Liver (tissue), 9 donors: ENCODE measurements around the gene SNF8. TPM values are rescaled to one million over a fixed set of nuclear protein-coding genes. Genes with fewer than 3 reads are reported as not detected.

ENCODE experiments used
- DNase-seq: peaks from one replicate; pipeline ENCODE4 v3.0.0-alpha.2; 2017; ENCODE audit warnings: low spot score
- H3K27ac ChIP-seq, 2 donors: one replicate each; pipeline ENCODE4 v1.7.0; 2013; ENCODE audit warnings: inconsistent platforms in 2 of 2, low read length in 2 of 2, control low read depth in 1 of 2, low read depth in 1 of 2, mild to moderate bottlenecking in 1 of 2
- H3K27me3 ChIP-seq, 4 donors: one replicate each; pipeline versions ENCODE4 v1.6.1 to v1.7.0; 2013; ENCODE audit warnings: low read length in 3 of 4, inconsistent platforms in 1 of 4, mild to moderate bottlenecking in 1 of 4, moderate library complexity in 1 of 4; ENCODE audit not compliant: control insufficient read depth in 4 of 4, insufficient read depth in 4 of 4
- H3K36me3 ChIP-seq, 4 donors: one replicate each; pipeline versions ENCODE4 v1.6.1 to v1.7.0; 2013; ENCODE audit warnings: low read length in 3 of 4, mild to moderate bottlenecking in 3 of 4, low read depth in 1 of 4, moderate library complexity in 1 of 4; ENCODE audit not compliant: control insufficient read depth in 4 of 4, insufficient read depth in 3 of 4
- H3K4me1 ChIP-seq, 4 donors: one replicate each; pipeline versions ENCODE4 v1.6.1 to v1.7.0; 2013; ENCODE audit warnings: low read length in 3 of 4, mild to moderate bottlenecking in 3 of 4, moderate library complexity in 1 of 4; ENCODE audit not compliant: control insufficient read depth in 4 of 4, insufficient read depth in 4 of 4
- H3K4me3 ChIP-seq, 3 donors: one replicate each; pipeline versions ENCODE4 v1.6.1 to v1.7.0; 2013; ENCODE audit warnings: low read length in 3 of 3, control low read depth in 1 of 3, low read depth in 1 of 3, mild to moderate bottlenecking in 1 of 3
- H3K9ac ChIP-seq, 2 donors: one replicate each; pipeline ENCODE4 v1.7.0; 2013; ENCODE audit warnings: low read length in 2 of 2, mild to moderate bottlenecking in 2 of 2, moderate library complexity in 2 of 2, control low read depth in 1 of 2, low read depth in 1 of 2
- H3K9me3 ChIP-seq, 4 donors: one replicate each; pipeline versions ENCODE4 v1.6.1 to v1.7.0; 2013; ENCODE audit warnings: low read length in 3 of 4; ENCODE audit not compliant: control insufficient read depth in 4 of 4
- ATF3 ChIP-seq: IDR thresholded peaks from 2 replicates; pipeline ENCODE4 v1.6.1; 2016; ENCODE audit warnings: antibody characterized with exemption
- CTCF ChIP-seq: fragments of 150-350 bp; IDR thresholded peaks from 2 replicates; pipeline ENCODE4 v1.5.1; 2017; ENCODE audit warnings: improper control_type of control experiment, low read depth, low read length; ENCODE audit not compliant: missing input control
- EGR1 ChIP-seq, 2 donors: IDR thresholded peaks; 2 replicates each; pipeline ENCODE4 v1.6.1; 2016 to 2018; ENCODE audit warnings: antibody characterized with exemption in 2 of 2, low read depth in 2 of 2
- FOXA1 ChIP-seq: IDR thresholded peaks from 2 replicates; pipeline ENCODE4 v1.6.1; 2016; ENCODE audit warnings: antibody characterized with exemption
- FOXA2 ChIP-seq: IDR thresholded peaks from 2 replicates; pipeline ENCODE4 v1.6.1; 2016; ENCODE audit warnings: antibody characterized with exemption
- GABPA ChIP-seq, 2 donors: IDR thresholded peaks in 1 of 2; conservative IDR thresholded peaks in 1 of 2; 2 replicates each; pipeline ENCODE4 v1.6.1; 2016; ENCODE audit warnings: antibody characterized with exemption in 2 of 2, mild to moderate bottlenecking in 1 of 2, moderate library complexity in 1 of 2
- HNF4A ChIP-seq, 2 donors: conservative IDR thresholded peaks; 2 replicates each; pipeline ENCODE4 v1.6.1; 2016; ENCODE audit warnings: antibody characterized with exemption in 2 of 2, mild to moderate bottlenecking in 2 of 2
- HNF4G ChIP-seq: IDR thresholded peaks from 2 replicates; pipeline ENCODE4 v1.6.1; 2016; ENCODE audit warnings: antibody characterized with exemption
- JUND ChIP-seq, 2 donors: IDR thresholded peaks; 2 replicates each; pipeline ENCODE4 v1.6.1; 2016; ENCODE audit warnings: antibody characterized with exemption in 2 of 2
- MAX ChIP-seq: IDR thresholded peaks from 2 replicates; pipeline ENCODE4 v1.6.1; 2016; ENCODE audit warnings: antibody characterized with exemption
- NR2F2 ChIP-seq: IDR thresholded peaks from 2 replicates; pipeline ENCODE4 v1.6.1; 2016; ENCODE audit warnings: antibody characterized with exemption
- RAD21 ChIP-seq, 2 donors: IDR thresholded peaks; 2 replicates each; pipeline ENCODE4 v1.6.1; 2016; ENCODE audit warnings: antibody characterized with exemption in 2 of 2, mild to moderate bottlenecking in 2 of 2
- REST ChIP-seq: IDR thresholded peaks from 2 replicates; pipeline ENCODE4 v1.6.1; 2016; ENCODE audit warnings: antibody characterized with exemption, mild to moderate bottlenecking
- RXRA ChIP-seq, 2 donors: IDR thresholded peaks; 2 replicates each; pipeline ENCODE4 v1.6.1; 2017 to 2018; ENCODE audit warnings: antibody characterized with exemption in 2 of 2, mild to moderate bottlenecking in 1 of 2
- SP1 ChIP-seq: IDR thresholded peaks from 2 replicates; pipeline ENCODE4 v1.6.1; 2018; ENCODE audit warnings: antibody characterized with exemption, mild to moderate bottlenecking
- TAF1 ChIP-seq: conservative IDR thresholded peaks from 2 replicates; pipeline ENCODE4 v1.6.1; 2016; ENCODE audit warnings: antibody characterized with exemption, mild to moderate bottlenecking
- YY1 ChIP-seq: IDR thresholded peaks from 2 replicates; pipeline ENCODE4 v1.6.1; 2016; ENCODE audit warnings: antibody characterized with exemption, mild to moderate bottlenecking
- ZBTB33 ChIP-seq: IDR thresholded peaks from 2 replicates; pipeline ENCODE4 v1.6.1; 2016; ENCODE audit warnings: antibody characterized with exemption
- WGBS: extraction: QIAGEN DNeasy Blood & Tissue Kit; methylation state at CpG from one replicate; pipeline ENCODE4 v1.1.7; 2013; 5-methylcytosine and 5-hydroxymethylcytosine counted together
- polyA plus RNA-seq, 2 donors: library from polyadenylated mRNA; stranded (reverse) in 1 of 2; unstranded in 1 of 2; fragments of 200-250 nt in 1 of 2; fragments of >200 nt in 1 of 2; fragmentation: Nextera tagmentation in 1 of 2; extraction: Ambion mirVana in 1 of 2; gene quantifications; one replicate each; pipeline versions ENCODE4 v1.2.1 to v1.2.3, GENCODE V29; 2013 to 2015
- total RNA-seq, 2 donors: library from RNA; depleted of rRNA; stranded (reverse); fragments of >200 nt; gene quantifications; one replicate each; pipeline ENCODE4 v1.2.3, GENCODE V29; 2014
- donor health status: healthy.
- donor health status: healthy.
- donor health status: healthy.
- donor health status: healthy.
- donor health status: healthy.

The SNF8 gene
- total and polyA plus RNA-seq, 4 donors = 40.5 to 78.2 (median 60.8) TPM

- Histone ChIP-seq H3K36me3 (peaks cover 5 to 72% (median 49%) of the 10 kb centered on the region in 4 donors), H3K9me3 (no peaks in the 10 kb centered on the region), H3K9ac (no peak overlapping the region), H3K4me3 (no peak overlapping the region), H3K27me3 (no peaks in the 10 kb centered on the region), H3K4me1 (no peaks in the 10 kb centered on the region), H3K27ac (no peak overlapping the region)
- no peak for DNase-seq
- TF ChIP-seq ATF3 (no peak), SP1 (no peak), HNF4G (no peak), ZBTB33 (no peak), YY1 (no peak), JUND (IDR thresholded peaks at IDR 0.05) (no peak), FOXA1 (no peak), RAD21 (IDR thresholded peaks at IDR 0.05) (no peak), MAX (no peak), GABPA (IDR thresholded peaks at IDR 0.05 in 1 of 2, conservative IDR thresholded peaks at IDR 0.05 in 1 of 2) (no peak), REST (no peak), RXRA (IDR thresholded peaks at IDR 0.05) (no peak), CTCF (no peak), HNF4A (conservative IDR thresholded peaks at IDR 0.05) (no peak), FOXA2 (no peak), TAF1 (no peak), NR2F2 (no peak), EGR1 (IDR thresholded peaks at IDR 0.05; ENCODE audit: low read depth in 2 of 2) (no peak)
- 96% methylated on average over 6 of the region's 6 CpGs for WGBS
These were observed 11.6 kb downstream of the SNF8 start for GRCh38 chr17:48933035-48933434.
